GM18517 (cell line): ENCODE results near the gene B3GAT1.

Source experiments
- ATAC-seq: cut with Tn5 transposase; IDR thresholded peaks from one replicate; pipeline ENCODE4 v1.9.1; 2021; ENCODE audit warnings: mild to moderate bottlenecking, moderate library complexity; ENCODE audit not compliant: unreplicated experiment

The B3GAT1 gene

GRCh38 chr11:134442246-134442645, 30.2 kb upstream of the B3GAT1 start:
- no peak for ATAC-seq

GRCh38 chr11:134441706-134442105, 29.7 kb upstream of the B3GAT1 start:
- no peak for ATAC-seq

- ATAC-seq, result no peak
Observed at GRCh38 chr11:134441281-134441680, 29.2 kb upstream of the B3GAT1 start.

- no peak for ATAC-seq
Observed at GRCh38 chr11:134440851-134441250, 28.8 kb upstream of the B3GAT1 start.

GRCh38 chr11:134438542-134439537, 26.8 kb upstream of the B3GAT1 start:
- no peak for ATAC-seq

GRCh38 chr11:134437821-134438220, 25.8 kb upstream of the B3GAT1 start:
- ATAC-seq, result no peak

DNA sequence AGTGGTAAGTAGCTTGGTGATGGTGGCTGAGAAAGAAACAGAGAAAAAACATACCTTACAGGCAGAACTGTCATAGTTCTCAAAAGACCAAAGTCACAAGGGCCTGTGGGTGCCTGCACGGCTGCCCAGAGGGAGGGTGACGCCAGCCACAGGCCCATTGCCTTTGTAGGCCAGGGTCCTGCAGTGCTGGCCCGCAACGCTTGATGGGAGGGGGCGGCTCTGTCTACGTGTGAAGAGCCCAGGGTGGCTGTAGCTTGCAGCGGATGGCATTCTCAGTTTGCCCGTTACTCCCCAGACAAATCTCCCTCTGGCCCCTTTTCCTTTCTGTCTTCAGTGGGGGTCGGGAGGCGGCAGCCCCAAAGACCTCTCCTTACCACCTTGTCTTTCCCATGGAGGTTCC, 24.7 kb upstream of the B3GAT1 start:
- ATAC-seq, result no peak

DNA sequence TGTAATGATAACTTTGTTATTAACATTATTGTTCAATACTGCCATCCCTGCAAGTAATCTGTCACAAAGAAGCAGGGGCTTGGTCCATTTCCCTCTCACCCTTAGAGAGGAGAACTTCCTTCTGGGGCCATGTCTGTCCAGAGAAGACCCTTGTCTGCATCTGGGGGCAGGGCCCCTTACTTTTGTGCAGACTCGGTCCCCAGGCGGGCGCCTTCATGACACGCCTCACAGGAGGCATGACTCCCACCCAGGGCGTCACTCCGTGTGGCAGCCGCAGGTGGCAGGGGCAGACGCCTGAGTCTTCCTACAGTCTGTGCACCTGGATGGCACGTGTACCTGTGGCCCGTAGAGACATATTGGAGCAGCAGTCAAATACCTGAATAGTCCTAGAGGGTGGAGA, 21.8 kb upstream of the B3GAT1 start:
- ATAC-seq, result no peak

DNA sequence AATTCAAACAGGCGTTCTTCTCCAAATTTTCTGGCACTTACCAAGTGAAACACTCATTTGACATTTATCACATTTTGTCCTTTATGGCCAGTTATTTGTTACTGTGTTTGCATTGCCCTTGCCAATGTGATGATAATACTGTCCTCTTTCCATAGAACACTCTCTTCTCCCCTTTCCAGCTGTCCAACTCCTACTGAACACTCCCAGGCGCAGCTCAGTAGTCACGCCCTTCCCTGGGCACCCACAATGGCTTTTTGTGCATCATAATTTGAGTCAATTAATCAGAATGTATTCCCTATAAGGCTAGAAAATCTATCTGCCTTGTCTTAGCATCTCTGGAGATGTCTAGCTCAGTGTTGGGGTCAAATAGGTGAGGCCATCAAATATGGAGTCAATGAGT, 21.2 kb upstream of the B3GAT1 start:
- no peak for ATAC-seq

GRCh38 chr11:134432776-134433175, 20.7 kb upstream of the B3GAT1 start:
- no peak for ATAC-seq

DNA sequence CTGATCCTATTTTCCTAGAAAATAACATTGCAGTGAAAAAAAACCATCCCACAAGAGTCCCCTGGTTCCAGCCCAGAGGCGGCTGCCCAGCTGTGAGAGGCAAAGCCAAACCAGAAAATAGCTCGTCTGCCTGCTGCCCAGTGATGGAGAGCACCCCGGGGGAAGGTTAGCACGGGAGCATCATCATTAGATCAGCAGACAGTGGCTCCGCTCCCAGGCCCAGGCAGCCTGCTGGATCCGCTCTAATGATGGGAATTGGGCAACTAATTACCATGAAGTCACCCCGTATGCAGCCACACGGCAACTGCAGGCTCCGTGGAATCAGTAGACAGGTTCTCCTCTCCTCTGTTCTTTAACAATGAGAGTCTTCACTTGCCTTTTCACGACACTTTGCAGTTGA, 17.1 kb upstream of the B3GAT1 start:
- no peak for ATAC-seq

DNA sequence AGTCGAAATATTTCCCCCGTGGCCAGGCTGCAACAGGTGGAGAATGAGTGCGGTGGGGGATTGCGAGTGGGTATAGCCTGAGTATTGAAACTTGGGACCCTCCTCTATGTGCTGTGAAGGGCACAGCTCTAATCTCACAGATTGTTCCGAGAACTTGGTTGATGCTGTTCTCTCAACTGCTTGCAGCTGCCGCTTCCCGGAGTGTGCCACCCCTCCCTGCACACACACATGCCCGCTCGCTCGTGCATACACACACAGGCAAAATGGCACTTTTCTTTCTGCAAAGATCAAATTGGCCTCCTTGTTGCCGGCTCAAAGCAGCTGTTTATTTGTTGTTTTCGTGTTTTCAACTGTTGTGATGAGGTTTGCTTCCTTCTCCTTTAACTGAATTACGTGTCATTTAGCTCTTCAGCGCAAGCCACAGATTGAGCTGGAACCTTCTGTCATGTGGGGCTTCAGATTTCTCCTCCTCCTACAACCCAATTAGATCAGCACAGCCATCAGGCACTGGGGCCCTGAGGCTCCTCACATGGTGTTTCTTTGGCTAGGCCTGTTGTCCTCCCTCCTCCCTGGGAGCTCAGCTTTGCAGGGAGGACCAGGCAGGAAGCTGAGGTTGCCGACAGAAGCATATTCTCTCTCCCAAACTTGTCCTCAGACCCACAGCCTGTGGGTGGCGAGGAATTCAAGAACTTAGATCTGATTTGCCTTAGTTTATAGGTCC, 13.9 kb upstream of the B3GAT1 start:
- no peak for ATAC-seq

GRCh38 chr11:134425413-134425812, 13.4 kb upstream of the B3GAT1 start:
- ATAC-seq, result no peak

DNA sequence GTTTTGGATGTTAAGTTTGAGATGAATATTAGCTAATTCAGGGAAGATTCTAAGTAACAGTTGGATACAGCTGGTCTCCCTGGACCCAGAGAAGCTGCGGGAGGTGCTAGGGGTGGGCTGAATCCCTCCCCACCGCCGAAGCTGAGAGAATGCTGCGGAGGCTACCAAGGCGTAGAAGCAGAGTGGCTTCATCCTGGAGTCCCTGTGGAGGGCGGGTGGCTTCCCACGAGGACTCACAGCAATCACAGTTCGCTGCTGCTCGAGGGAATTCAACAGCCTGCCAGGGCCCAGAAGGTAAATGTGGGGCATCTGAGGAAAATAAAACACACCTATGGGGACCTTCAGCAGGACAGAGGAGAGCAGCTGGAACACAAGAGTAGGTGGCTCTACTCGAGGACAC, 11.1 kb upstream of the B3GAT1 start:
- ATAC-seq, result no peak

DNA sequence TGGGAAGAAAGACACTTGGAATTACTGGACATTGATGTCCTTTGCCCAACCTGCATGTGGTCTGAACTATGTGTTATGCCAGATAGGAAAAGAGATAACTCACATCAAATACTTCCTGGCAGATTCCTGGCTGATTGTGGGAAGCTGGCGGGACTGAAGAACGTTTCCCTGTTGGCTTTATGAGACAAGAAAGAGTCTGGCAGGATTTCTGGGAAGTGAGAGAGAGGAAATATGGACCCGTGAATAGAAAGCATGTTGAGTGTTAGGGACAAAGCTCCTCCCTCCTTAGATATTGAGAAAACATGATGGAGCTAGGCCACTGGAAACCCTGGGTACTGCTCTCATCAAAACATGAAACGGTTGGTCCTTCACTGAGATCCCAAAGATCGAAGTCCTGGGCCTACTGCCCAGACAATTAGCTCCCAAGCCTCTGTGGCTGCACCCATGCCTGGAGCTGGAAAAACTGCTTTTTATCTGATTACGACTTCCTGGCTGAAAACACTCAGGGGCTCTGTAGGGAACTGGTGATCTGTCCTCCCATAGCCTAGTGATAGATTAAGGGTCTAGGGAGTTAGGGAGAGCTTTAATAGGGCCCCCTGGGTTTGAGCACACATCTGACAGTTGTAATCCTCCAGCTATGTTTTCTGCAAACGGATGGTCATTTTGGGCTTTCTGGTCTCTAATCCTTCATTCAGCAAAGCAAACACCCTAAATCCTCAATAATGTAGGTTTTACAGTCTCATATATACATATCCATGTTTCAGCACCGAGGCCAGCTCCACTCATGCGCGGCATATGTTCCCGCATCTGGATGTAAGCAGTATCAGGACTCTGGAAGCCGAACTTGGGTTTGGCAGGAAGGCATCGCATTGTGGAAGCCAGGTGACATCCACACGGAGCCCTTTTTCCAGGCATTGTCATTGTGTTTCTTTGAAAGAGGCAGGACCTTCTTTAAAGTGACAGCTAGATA, 6.1 kb upstream of the B3GAT1 start:
- no peak for ATAC-seq

DNA sequence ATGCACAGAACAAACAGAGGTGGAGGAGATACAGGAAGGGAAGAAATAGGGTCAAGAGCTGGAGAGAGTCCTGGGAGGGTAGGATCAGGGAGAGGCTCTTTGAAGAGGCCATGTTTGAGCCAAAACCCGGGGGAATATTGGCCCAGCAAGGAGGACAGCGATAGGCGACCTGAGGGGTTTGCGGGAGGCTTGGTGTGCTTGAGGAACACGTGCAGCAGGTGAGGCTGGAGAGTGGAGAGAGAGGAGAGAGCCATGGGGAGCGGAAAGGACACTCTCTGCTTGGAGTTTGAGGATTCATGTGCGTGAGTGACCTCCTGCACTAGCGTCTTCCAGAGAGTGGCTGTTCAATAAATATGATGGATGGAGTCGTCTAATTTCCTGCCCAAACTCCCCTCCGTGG, 4.7 kb upstream of the B3GAT1 start:
- ATAC-seq, result no peak

GRCh38 chr11:134414766-134415765, 3.0 kb upstream of the B3GAT1 start:
- no peak for ATAC-seq

GRCh38 chr11:134413826-134414731, 2.0 kb upstream of the B3GAT1 start:
- no peak for ATAC-seq
